Neural progenitor cell (in vitro differentiated cells): Measurements from ENCODE around the gene TPSAB1. TPM values are rescaled to one million over a fixed set of nuclear protein-coding genes. Genes with fewer than 3 reads are reported as not detected.
"Not testable (repeated sequence)": the region's sequence is repeated elsewhere in the genome, so short reads cannot be mapped to it uniquely, and the experiment has no call there.

Source experiments
- DNase-seq: peaks from one replicate; pipeline ENCODE4 v3.0.0-alpha.2; 2016; ENCODE audit warnings: low spot score
- H2AFZ ChIP-seq: fragments of 200-600 bp; sonication (generic); replicated peaks from 2 replicates; pipeline ENCODE4 v1.6.1; 2016; ENCODE audit warnings: antibody characterized with exemption
- H3F3A ChIP-seq: fragments of 200-600 bp; sonication (generic); 2 replicates; pipeline ENCODE4 v1.6.1; 2016; ENCODE audit warnings: antibody characterized with exemption, low read depth
- H3K27ac ChIP-seq: fragments of 200-600 bp; sonication (generic); 2 replicates; pipeline ENCODE4 v1.5.1; 2016; ENCODE audit warnings: mild to moderate bottlenecking
- H3K27me3 ChIP-seq: fragments of 200-600 bp; sonication (generic); 2 replicates; pipeline ENCODE4 v1.6.1; 2016; ENCODE audit warnings: mild to moderate bottlenecking, moderate library complexity
- H3K36me3 ChIP-seq: fragments of 200-600 bp; sonication (generic); 2 replicates; pipeline ENCODE4 v1.5.1; 2016
- H3K4me1 ChIP-seq: fragments of 200-600 bp; sonication (generic); 2 replicates; pipeline ENCODE4 v1.6.1; 2016; ENCODE audit warnings: mixed run types
- H3K4me2 ChIP-seq: fragments of 200-600 bp; sonication (generic); 2 replicates; pipeline ENCODE4 v1.6.1; 2016
- H3K4me3 ChIP-seq: fragments of 200-600 bp; sonication (generic); 2 replicates; pipeline ENCODE4 v1.5.1; 2016
- H3K79me2 ChIP-seq: fragments of 200-600 bp; sonication (generic); 2 replicates; pipeline ENCODE4 v1.6.1; 2016; ENCODE audit warnings: low read depth
- H3K9ac ChIP-seq: fragments of 200-600 bp; sonication (generic); 2 replicates; pipeline ENCODE4 v1.6.1; 2016
- H3K9me3 ChIP-seq: fragments of 200-600 bp; sonication (generic); 2 replicates; pipeline ENCODE4 v1.5.1; 2016; ENCODE audit warnings: low read depth
- H4K20me1 ChIP-seq: fragments of 200-600 bp; sonication (generic); 2 replicates; pipeline ENCODE4 v1.6.1; 2016; ENCODE audit warnings: low read depth
- H3K27ac Mint-ChIP-seq: 3 replicates; pipeline ENCODE4 v1.8.0; 2021; ENCODE audit warnings: mixed read lengths
- H3K27me3 Mint-ChIP-seq: 2 replicates; pipeline ENCODE4 v1.8.0; 2022; ENCODE audit warnings: low read depth, mild to moderate bottlenecking, inconsistent platforms, moderate library complexity, mixed read lengths; ENCODE audit not compliant: insufficient read depth
- H3K36me3 Mint-ChIP-seq: 3 replicates; pipeline ENCODE4 v1.8.0; 2021; ENCODE audit warnings: mixed read lengths
- H3K4me1 Mint-ChIP-seq: 3 replicates; pipeline ENCODE4 v1.8.0; 2021; ENCODE audit warnings: mixed read lengths
- H3K4me3 Mint-ChIP-seq: 3 replicates; pipeline ENCODE4 v1.8.0; 2021; ENCODE audit warnings: mild to moderate bottlenecking, moderate library complexity, mixed read lengths
- H3K9me3 Mint-ChIP-seq: 3 replicates; pipeline ENCODE4 v1.8.0; 2020; ENCODE audit warnings: mixed read lengths
- EZH2 ChIP-seq: fragments of 200-600 bp; sonication (generic); IDR thresholded peaks from 2 replicates; pipeline ENCODE4 v1.6.1; 2017; ENCODE audit warnings: antibody characterized with exemption, mild to moderate bottlenecking, moderate library complexity
- EZH2phosphoT487 ChIP-seq: fragments of 200-600 bp; sonication (generic); IDR thresholded peaks from 2 replicates; pipeline ENCODE4 v1.6.1; 2017; ENCODE audit warnings: antibody characterized with exemption
- total RNA-seq: library from RNA; depleted of rRNA; stranded (reverse); fragments of >200 nt; gene quantifications from 2 replicates; pipeline ENCODE4 v1.2.3, GENCODE V29; 2015; ENCODE audit warnings: low replicate concordance
- TF ChIP-seq, protein P1 (sequence below): fragments of 200-600 bp; sonication (generic); IDR thresholded peaks from 2 replicates; pipeline ENCODE4 v1.5.1; 2017; ENCODE audit warnings: antibody characterized with exemption, mild to moderate bottlenecking

Gene TPSAB1
- total RNA-seq: not detected in 2 replicates

DNA sequence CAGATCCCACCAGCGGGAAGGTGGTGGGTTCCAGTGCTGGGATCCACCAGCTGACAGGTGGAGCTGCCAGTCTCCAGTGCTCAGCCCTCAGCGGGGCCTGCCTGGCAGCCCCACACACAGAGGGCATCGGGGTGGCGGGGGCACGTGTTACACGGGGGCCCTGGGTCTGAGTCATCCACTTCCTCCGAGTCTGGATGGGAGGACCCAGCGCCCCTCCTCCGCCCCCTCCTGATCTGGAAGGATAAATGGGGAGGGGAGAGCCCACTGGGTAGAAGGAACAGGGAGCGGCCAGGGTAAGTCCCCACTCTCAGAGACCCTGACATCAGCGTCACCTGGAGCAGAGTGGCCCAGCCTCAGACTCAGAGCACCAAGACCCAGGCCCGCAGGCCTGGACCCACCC is at the start of gene TPSAB1:
TSS of gene TPSAB1 (plus strand) at position 270 of the 400 bp plus-strand sequence. CDS start 234 bp downstream, outside the sequence.
- not testable (repeated sequence) for H2AFZ ChIP-seq, H3K36me3 Mint-ChIP-seq, H3F3A ChIP-seq, H3K27ac ChIP-seq, H3K9ac ChIP-seq, H4K20me1 ChIP-seq, H3K27ac Mint-ChIP-seq, H3K9me3 Mint-ChIP-seq, H3K4me3 Mint-ChIP-seq, H3K9me3 ChIP-seq, H3K27me3 ChIP-seq, H3K4me3 ChIP-seq, H3K79me2 ChIP-seq, H3K36me3 ChIP-seq, H3K4me1 ChIP-seq, H3K27me3 Mint-ChIP-seq, H3K4me2 ChIP-seq, DNase-seq, H3K4me1 Mint-ChIP-seq

DNA sequence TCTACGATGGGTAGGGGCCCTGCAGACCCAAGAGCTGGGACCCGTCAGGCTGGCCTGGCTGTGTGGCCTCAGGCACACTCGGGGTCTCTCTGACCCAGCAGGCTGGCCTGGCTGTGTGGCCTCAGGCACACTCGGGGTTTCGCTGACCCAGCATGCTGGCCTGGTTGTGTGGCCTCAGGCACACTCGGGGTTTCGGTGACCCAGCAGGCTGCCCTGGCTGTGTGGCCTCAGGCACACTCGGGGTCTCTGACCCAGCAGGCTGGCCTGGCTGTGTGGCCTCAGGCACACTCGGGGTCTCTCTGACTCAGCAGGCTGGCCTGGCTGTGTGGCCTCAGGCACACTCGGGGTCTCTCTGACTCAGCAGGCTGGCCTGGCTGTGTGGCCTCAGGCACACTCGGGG is 49.7 kb upstream of the TPSAB1 start:
- H3K9me3 ChIP-seq, H3K27me3 Mint-ChIP-seq, H3K36me3 ChIP-seq, H3K79me2 ChIP-seq, H3K4me3 ChIP-seq, H3K27ac Mint-ChIP-seq, H3K4me1 ChIP-seq, H3K27ac ChIP-seq, H3K4me2 ChIP-seq, H3F3A ChIP-seq, H3K9ac ChIP-seq, H3K4me1 Mint-ChIP-seq, DNase-seq, H3K4me3 Mint-ChIP-seq, H3K36me3 Mint-ChIP-seq, H3K27me3 ChIP-seq, H2AFZ ChIP-seq, H3K9me3 Mint-ChIP-seq: not testable (repeated sequence)
- peaks cover 92% of the 10 kb centered on the region for H4K20me1 ChIP-seq

DNA sequence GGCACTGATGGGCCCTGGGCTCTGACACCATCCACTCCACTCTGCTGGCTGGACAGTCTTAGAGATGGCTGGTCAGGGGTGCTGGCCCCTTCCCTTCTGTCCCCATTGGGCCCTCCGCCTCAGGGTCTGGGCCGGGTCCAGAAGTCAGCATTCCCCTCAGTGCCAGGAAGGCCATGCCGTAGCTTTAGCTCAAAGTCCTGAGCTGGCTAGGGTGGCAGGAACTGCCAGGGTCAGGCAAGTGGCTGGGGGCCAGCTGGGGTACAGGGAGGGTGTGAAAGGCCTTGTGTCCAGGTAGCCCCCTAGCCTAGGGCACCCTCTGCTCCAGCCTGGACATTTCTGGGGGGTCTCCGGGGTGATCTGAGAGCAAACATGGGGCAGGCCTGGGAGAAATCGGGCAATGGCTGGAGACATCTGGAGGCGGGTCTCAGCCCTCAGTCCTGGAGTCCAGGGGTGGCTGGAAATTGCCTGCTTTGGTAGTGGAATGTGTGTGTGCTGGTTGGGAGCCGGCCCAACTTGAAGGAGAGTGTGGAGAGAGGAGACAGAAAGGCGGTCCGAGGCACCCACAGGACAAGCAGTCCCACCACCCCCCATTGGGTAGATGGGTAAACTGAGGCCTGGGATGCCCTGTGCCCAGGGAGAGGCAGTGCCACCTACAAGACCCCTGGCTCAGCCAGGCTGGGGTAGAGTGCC is 48.0 kb upstream of the TPSAB1 start:
- H3K27ac Mint-ChIP-seq: peak overlapping the region; percentile 50
- no peaks in the 10 kb centered on the region for H3K9me3 ChIP-seq
- no peaks in the 10 kb centered on the region for H3K36me3 ChIP-seq
- no peaks in the 10 kb centered on the region for H3K79me2 ChIP-seq
- H3F3A ChIP-seq: no peaks in the 10 kb centered on the region
- peaks cover 92% of the 10 kb centered on the region for H4K20me1 ChIP-seq
- H3K27me3 Mint-ChIP-seq: no peaks in the 10 kb centered on the region
- no peaks in the 10 kb centered on the region for H3K9me3 Mint-ChIP-seq
- TF ChIP-seq EZH2 (no peak), EZH2phosphoT487 (no peak)
- TF ChIP-seq, protein P1, sequence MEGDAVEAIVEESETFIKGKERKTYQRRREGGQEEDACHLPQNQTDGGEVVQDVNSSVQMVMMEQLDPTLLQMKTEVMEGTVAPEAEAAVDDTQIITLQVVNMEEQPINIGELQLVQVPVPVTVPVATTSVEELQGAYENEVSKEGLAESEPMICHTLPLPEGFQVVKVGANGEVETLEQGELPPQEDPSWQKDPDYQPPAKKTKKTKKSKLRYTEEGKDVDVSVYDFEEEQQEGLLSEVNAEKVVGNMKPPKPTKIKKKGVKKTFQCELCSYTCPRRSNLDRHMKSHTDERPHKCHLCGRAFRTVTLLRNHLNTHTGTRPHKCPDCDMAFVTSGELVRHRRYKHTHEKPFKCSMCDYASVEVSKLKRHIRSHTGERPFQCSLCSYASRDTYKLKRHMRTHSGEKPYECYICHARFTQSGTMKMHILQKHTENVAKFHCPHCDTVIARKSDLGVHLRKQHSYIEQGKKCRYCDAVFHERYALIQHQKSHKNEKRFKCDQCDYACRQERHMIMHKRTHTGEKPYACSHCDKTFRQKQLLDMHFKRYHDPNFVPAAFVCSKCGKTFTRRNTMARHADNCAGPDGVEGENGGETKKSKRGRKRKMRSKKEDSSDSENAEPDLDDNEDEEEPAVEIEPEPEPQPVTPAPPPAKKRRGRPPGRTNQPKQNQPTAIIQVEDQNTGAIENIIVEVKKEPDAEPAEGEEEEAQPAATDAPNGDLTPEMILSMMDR: no peak
- H3K27me3 ChIP-seq: no peaks in the 10 kb centered on the region
- H3K4me3 Mint-ChIP-seq: no peak overlapping the region
- no peaks in the 10 kb centered on the region for H3K36me3 Mint-ChIP-seq
- H3K4me1 Mint-ChIP-seq: peaks cover 12% of the 10 kb centered on the region
- H3K9ac ChIP-seq: no peak overlapping the region
- DNase-seq: no peak
- no peak overlapping the region for H3K27ac ChIP-seq
- no peaks in the 10 kb centered on the region for H3K4me1 ChIP-seq
- no peak overlapping the region for H3K4me3 ChIP-seq
- H2AFZ ChIP-seq: no peak overlapping the region
- H3K4me2 ChIP-seq: no peak overlapping the region

DNA sequence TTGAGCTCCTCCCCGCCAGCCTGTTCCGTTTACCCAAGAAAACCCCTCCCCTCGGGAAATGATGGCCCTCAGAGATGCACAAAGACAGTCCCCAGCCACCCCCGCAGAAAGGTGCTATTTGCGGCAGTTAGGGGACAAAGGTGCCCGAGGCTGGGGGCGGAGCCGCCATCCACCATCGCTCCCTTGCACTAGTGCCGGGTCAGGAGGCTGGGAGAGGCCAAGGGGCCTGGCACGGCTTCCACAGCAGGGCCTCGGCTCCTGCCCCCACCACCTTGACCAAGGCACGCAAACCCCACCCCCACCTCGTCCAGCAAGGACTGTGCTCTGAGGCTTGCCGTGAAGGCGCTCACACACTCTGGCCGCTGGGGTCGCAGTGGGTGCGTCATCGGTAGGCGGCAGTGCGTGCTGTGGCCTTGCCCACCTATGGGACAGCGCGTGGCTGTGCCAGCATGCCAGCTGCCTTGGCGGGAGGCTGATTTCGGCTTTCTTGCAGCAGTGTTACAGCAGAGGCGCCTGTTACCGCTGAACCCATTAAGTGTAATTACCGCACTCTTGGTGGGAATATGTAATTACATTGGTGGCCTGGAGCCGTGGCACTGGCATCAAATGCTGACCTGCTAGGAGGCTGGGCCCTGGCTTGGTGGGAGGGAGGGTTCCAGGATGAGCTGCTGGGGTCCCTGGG is 47.2 kb upstream of the TPSAB1 start:
- no peaks in the 10 kb centered on the region for H3K4me1 ChIP-seq
- H3K36me3 ChIP-seq: no peaks in the 10 kb centered on the region
- H3K4me3 ChIP-seq: no peak overlapping the region
- TF ChIP-seq EZH2 (no peak), EZH2phosphoT487 (no peak)
- TF ChIP-seq, protein P1: no peak
- H3K79me2 ChIP-seq: no peaks in the 10 kb centered on the region
- Mint-ChIP-seq H3K27ac (no peak overlapping the region), H3K4me1 (peaks cover 11% of the 10 kb centered on the region), H3K27me3 (no peaks in the 10 kb centered on the region), H3K36me3 (no peaks in the 10 kb centered on the region), H3K9me3 (no peaks in the 10 kb centered on the region), H3K4me3 (no peak overlapping the region)
- no peak overlapping the region for H3K4me2 ChIP-seq
- peaks cover 89% of the 10 kb centered on the region for H4K20me1 ChIP-seq
- no peaks in the 10 kb centered on the region for H3F3A ChIP-seq
- no peaks in the 10 kb centered on the region for H3K27me3 ChIP-seq
- H3K9me3 ChIP-seq: no peaks in the 10 kb centered on the region
- H3K9ac ChIP-seq: no peak overlapping the region
- H2AFZ ChIP-seq: no peak overlapping the region
- no peak for DNase-seq
- no peak overlapping the region for H3K27ac ChIP-seq
